GM11168 (cell line): ENCODE data around the gene LONP1.
"Not testable (repeated sequence)": the region's sequence is repeated elsewhere in the genome, so short reads cannot be mapped to it uniquely, and the experiment has no call there.

ENCODE experiments used
- in situ Hi-C: fragments of 300-500 bp; cut with MboI; formaldehyde crosslinking; loops from one replicate; pipeline ENCODE4 v1.12.0; 2022; ENCODE audit warnings: low sequenced_read_pairs; ENCODE audit not compliant: unreplicated experiment

Gene LONP1

GRCh38 chr19:5694167-5694955 lies 25.6 kb downstream of the LONP1 start:
- in situ Hi-C loops, result no loop called here

GRCh38 chr19:5693195-5694166 lies 26.5 kb downstream of the LONP1 start:
- in situ Hi-C loops, result no loop called here

- in situ Hi-C loops, result no loop called here
Observed at GRCh38 chr19:5692723-5693194, 27.2 kb downstream of the LONP1 start.

GRCh38 chr19:5691822-5692722 lies 27.9 kb downstream of the LONP1 start:
- in situ Hi-C loops, result no loop called here

GRCh38 chr19:5690955-5691821 lies 28.8 kb downstream of the LONP1 start:
- in situ Hi-C loops, result no loop called here

- in situ Hi-C loops, result no loop called here
Observed at GRCh38 chr19:5690125-5690954, 29.6 kb downstream of the LONP1 start, which contains the start of gene RPL36. Gene RPL36, plus strand, starts transcription at chr19:5690295. Its CDS starts 213 bp downstream, at chr19:5690508.

- in situ Hi-C loops, result not testable (repeated sequence)
Observed at GRCh38 chr19:5688262-5688881, 31.6 kb downstream of the LONP1 start.

- in situ Hi-C loops, result no loop called here
Observed at GRCh38 chr19:5687360-5688198, 32.4 kb downstream of the LONP1 start.

- in situ Hi-C loops, result no loop called here
Observed at GRCh38 chr19:5686647-5687359, 33.1 kb downstream of the LONP1 start.

GRCh38 chr19:5686326-5686646 lies 33.7 kb downstream of the LONP1 start:
- in situ Hi-C loops, result no loop called here

- in situ Hi-C loops, result no loop called here
Observed at GRCh38 chr19:5684694-5685430, 35.1 kb downstream of the LONP1 start.

GRCh38 chr19:5683177-5683886 lies 36.6 kb downstream of the LONP1 start:
- in situ Hi-C loops, result no loop called here

- in situ Hi-C loops, result no loop called here
Observed at GRCh38 chr19:5682107-5682482, 37.9 kb downstream of the LONP1 start.

GRCh38 chr19:5681391-5682106 lies 38.4 kb downstream of the LONP1 start:
- in situ Hi-C loops, result no loop called here
